Measurements from ENCODE around the gene CLEC4M.

CLEC4M gene

DNA sequence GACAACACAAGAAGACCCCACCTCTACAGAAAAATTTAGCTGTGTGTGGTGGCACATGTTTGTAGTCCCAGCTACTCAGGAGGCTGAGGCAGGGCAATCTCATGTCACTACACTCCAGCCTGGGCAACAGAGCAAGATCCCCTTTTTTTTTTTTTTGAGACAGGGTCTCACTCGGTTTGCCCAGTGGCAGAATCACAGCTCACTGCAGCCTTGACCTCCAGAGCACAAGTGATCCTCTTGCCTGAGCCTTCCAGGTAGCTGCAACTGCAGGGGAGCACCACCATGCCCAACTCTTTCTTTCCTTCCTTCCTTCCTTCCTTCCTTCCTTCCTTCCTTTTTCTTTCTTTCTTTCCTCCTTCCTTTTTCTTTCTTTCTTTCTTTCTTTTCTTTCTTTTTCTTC, 26.9 kb upstream of the CLEC4M start:
- Histone ChIP-seq H3K4me2 (ENCODE audit: low read length) (no peak overlapping the region), H3K9me2 (replicated peaks; ENCODE audit: control insufficient read depth, low read length) (no peaks in the 10 kb centered on the region), H3K27me3 (ENCODE audit: control insufficient read depth, low read length) (peaks cover 7% of the 10 kb centered on the region), H3F3A (ENCODE audit: control insufficient read depth, insufficient read depth) (no peaks in the 10 kb centered on the region), H4K20me1 (ENCODE audit: control insufficient read depth, insufficient read depth, low read depth, low read length) (no peaks in the 10 kb centered on the region), H3K9me3 (ENCODE audit: control insufficient read depth, insufficient read depth, low read length) (no peaks in the 10 kb centered on the region), H3K4me1 (ENCODE audit: control insufficient read depth, low read length) (no peaks in the 10 kb centered on the region), H3K4me3 (ENCODE audit: low read length) (no peak overlapping the region), H3K36me3 (ENCODE audit: control insufficient read depth, low read length) (no peaks in the 10 kb centered on the region), H3K79me2 (ENCODE audit: control insufficient read depth, low read length) (no peaks in the 10 kb centered on the region), H3K27ac (ENCODE audit: low read depth, low read length) (no peak overlapping the region)
- TF ChIP-seq EZH2phosphoT487 (IDR thresholded peaks at IDR 0.05; ENCODE audit: borderline replicate concordance, low read length) = no peak
- TF ChIP-seq, protein P1, sequence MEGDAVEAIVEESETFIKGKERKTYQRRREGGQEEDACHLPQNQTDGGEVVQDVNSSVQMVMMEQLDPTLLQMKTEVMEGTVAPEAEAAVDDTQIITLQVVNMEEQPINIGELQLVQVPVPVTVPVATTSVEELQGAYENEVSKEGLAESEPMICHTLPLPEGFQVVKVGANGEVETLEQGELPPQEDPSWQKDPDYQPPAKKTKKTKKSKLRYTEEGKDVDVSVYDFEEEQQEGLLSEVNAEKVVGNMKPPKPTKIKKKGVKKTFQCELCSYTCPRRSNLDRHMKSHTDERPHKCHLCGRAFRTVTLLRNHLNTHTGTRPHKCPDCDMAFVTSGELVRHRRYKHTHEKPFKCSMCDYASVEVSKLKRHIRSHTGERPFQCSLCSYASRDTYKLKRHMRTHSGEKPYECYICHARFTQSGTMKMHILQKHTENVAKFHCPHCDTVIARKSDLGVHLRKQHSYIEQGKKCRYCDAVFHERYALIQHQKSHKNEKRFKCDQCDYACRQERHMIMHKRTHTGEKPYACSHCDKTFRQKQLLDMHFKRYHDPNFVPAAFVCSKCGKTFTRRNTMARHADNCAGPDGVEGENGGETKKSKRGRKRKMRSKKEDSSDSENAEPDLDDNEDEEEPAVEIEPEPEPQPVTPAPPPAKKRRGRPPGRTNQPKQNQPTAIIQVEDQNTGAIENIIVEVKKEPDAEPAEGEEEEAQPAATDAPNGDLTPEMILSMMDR (IDR thresholded peaks at IDR 0.05; ENCODE audit: low read depth, low read length, poor library complexity, severe bottlenecking) = no peak

- Histone ChIP-seq H3K79me2 (ENCODE audit: control insufficient read depth, low read length) (no peaks in the 10 kb centered on the region), H3K4me1 (ENCODE audit: control insufficient read depth, low read length) (no peaks in the 10 kb centered on the region), H3K9me2 (replicated peaks; ENCODE audit: control insufficient read depth, low read length) (no peaks in the 10 kb centered on the region), H3K36me3 (ENCODE audit: control insufficient read depth, low read length) (no peaks in the 10 kb centered on the region), H3K27ac (ENCODE audit: low read depth, low read length) (no peak overlapping the region), H3F3A (ENCODE audit: control insufficient read depth, insufficient read depth) (no peaks in the 10 kb centered on the region), H3K4me2 (ENCODE audit: low read length) (no peak overlapping the region), H3K27me3 (ENCODE audit: control insufficient read depth, low read length) (peaks cover 7% of the 10 kb centered on the region), H3K9me3 (ENCODE audit: control insufficient read depth, insufficient read depth, low read length) (no peaks in the 10 kb centered on the region), H3K4me3 (ENCODE audit: low read length) (no peak overlapping the region), H4K20me1 (ENCODE audit: control insufficient read depth, insufficient read depth, low read depth, low read length) (no peaks in the 10 kb centered on the region)
- TF ChIP-seq, protein P1 (IDR thresholded peaks at IDR 0.05; ENCODE audit: low read depth, low read length, poor library complexity, severe bottlenecking) = no peak
- TF ChIP-seq EZH2phosphoT487 (IDR thresholded peaks at IDR 0.05; ENCODE audit: borderline replicate concordance, low read length) = no peak
Observed at GRCh38 chr19:7737215-7737614, 25.8 kb upstream of the CLEC4M start.

DNA sequence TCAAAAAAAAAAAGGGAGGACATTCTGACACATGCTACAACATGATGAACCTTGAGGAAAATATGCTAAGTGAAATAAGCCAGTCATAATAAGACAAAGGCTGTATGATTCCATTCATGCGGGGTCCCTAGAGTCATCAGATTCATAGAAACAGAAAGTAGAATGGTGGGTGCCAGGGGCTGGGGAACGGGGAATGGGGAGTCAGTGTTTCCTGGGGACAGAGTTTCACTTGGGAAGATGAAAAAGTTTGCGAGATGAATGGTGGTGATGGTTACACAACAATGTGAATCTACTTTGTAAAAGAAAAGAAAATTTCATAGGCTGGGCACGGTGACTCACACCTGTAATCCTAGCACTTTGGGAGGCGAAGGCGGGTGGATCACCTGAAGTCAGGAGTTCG, 25.0 kb upstream of the CLEC4M start:
- H3K9me2 ChIP-seq (replicated peaks; ENCODE audit: control insufficient read depth, low read length) = no peaks in the 10 kb centered on the region
- H3K9me3 ChIP-seq (ENCODE audit: control insufficient read depth, insufficient read depth, low read length) = no peaks in the 10 kb centered on the region
- TF ChIP-seq, protein P1 (IDR thresholded peaks at IDR 0.05; ENCODE audit: low read depth, low read length, poor library complexity, severe bottlenecking) = no peak
- TF ChIP-seq EZH2phosphoT487 (IDR thresholded peaks at IDR 0.05; ENCODE audit: borderline replicate concordance, low read length) = no peak
- H3K4me2 ChIP-seq (ENCODE audit: low read length) = no peak overlapping the region
- no peak overlapping the region for H3K4me3 ChIP-seq (ENCODE audit: low read length)
- no peaks in the 10 kb centered on the region for H3F3A ChIP-seq (ENCODE audit: control insufficient read depth, insufficient read depth)
- no peaks in the 10 kb centered on the region for H3K79me2 ChIP-seq (ENCODE audit: control insufficient read depth, low read length)
- H3K36me3 ChIP-seq (ENCODE audit: control insufficient read depth, low read length) = no peaks in the 10 kb centered on the region
- no peaks in the 10 kb centered on the region for H3K4me1 ChIP-seq (ENCODE audit: control insufficient read depth, low read length)
- H4K20me1 ChIP-seq (ENCODE audit: control insufficient read depth, insufficient read depth, low read depth, low read length) = no peaks in the 10 kb centered on the region
- peaks cover 7% of the 10 kb centered on the region for H3K27me3 ChIP-seq (ENCODE audit: control insufficient read depth, low read length)
- no peak overlapping the region for H3K27ac ChIP-seq (ENCODE audit: low read depth, low read length)

Measured in DOHH2 (cell line).